Measurements from ENCODE around the gene NT5M. TPM values are rescaled to one million over a fixed set of nuclear protein-coding genes. Genes with fewer than 3 reads are reported as not detected.

Gene NT5M
- total RNA-seq, 4 donors from 2014 or later = 0.68 to 4.2 (median 1.7) TPM; not detected in 1

DNA sequence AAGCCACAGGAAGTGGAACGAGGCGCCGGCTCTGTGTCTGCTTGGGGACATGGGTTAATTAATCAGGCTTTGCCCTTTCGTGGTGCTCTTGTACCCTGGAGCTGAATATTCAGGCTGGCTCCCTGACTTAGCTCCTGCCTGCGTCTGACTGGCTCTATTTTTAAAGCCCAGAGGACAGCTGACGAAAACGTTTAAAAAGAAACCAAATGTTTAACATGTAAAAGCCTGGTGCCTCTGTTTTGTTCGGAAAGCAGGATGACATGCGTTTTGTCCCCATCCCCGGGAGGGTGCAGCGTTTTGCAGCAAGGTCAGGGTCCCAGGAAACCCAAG lies 61.1 kb downstream of the NT5M start:
- Histone ChIP-seq H3K27ac (peak overlapping the region in 1 of 4 donors; percentile 12), H3K4me3 (no peak overlapping the region), H3K36me3 (no peaks in the 10 kb centered on the region), H3K27me3 (no peaks in the 10 kb centered on the region), H3K9me3 (no peaks in the 10 kb centered on the region), H3K4me1 (peaks cover 0 to 5% (median 0%) of the 10 kb centered on the region in 4 donors)
- in situ Hi-C loops (cut with MboI; ENCODE audit: low pct_ligation_motif_present in 1 of 4, low pct_unique_long_range_greater_than_20kb in 1 of 4, low sequenced_read_pairs in 3 of 4) (no loop called here), intact Hi-C loops (cut with DNase I; ENCODE audit: low total_unique reads) (no loop called here)
- TF ChIP-seq, protein P1, sequence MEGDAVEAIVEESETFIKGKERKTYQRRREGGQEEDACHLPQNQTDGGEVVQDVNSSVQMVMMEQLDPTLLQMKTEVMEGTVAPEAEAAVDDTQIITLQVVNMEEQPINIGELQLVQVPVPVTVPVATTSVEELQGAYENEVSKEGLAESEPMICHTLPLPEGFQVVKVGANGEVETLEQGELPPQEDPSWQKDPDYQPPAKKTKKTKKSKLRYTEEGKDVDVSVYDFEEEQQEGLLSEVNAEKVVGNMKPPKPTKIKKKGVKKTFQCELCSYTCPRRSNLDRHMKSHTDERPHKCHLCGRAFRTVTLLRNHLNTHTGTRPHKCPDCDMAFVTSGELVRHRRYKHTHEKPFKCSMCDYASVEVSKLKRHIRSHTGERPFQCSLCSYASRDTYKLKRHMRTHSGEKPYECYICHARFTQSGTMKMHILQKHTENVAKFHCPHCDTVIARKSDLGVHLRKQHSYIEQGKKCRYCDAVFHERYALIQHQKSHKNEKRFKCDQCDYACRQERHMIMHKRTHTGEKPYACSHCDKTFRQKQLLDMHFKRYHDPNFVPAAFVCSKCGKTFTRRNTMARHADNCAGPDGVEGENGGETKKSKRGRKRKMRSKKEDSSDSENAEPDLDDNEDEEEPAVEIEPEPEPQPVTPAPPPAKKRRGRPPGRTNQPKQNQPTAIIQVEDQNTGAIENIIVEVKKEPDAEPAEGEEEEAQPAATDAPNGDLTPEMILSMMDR (IDR thresholded peaks at IDR 0.05) = no peak
- TF ChIP-seq EP300 (IDR thresholded peaks at IDR 0.05; ENCODE audit: low read depth) (no peak), POLR2AphosphoS5 (IDR thresholded peaks at IDR 0.05) (no peak), POLR2A (IDR thresholded peaks at IDR 0.05) (no peak)
- DNase-seq = no peak
- WGBS, 2 donors (ENCODE audit: low coverage in 1 of 2) = 58% methylated on average over 8 of the region's 11 CpGs; no CpG with 5 or more reads in 1 of the 2 donors

- Histone ChIP-seq H3K36me3 (no peaks in the 10 kb centered on the region), H3K4me3 (no peak overlapping the region), H3K9me3 (no peaks in the 10 kb centered on the region), H3K27me3 (no peaks in the 10 kb centered on the region), H3K4me1 (peaks cover 0 to 5% (median 0%) of the 10 kb centered on the region in 4 donors), H3K27ac (no peak overlapping the region)
- intact Hi-C loops (cut with DNase I; ENCODE audit: low total_unique reads) = no loop called here
- TF ChIP-seq POLR2AphosphoS5 (IDR thresholded peaks at IDR 0.05) (no peak), EP300 (IDR thresholded peaks at IDR 0.05; ENCODE audit: low read depth) (no peak), POLR2A (IDR thresholded peaks at IDR 0.05) (no peak)
- TF ChIP-seq, protein P1 (IDR thresholded peaks at IDR 0.05) = no peak
- WGBS, 2 donors (ENCODE audit: low coverage in 1 of 2) = 82 to 83% methylated on average over 1 to 12 of the region's 12 CpGs
- in situ Hi-C loops (cut with MboI; ENCODE audit: low pct_ligation_motif_present in 1 of 4, low pct_unique_long_range_greater_than_20kb in 1 of 4, low sequenced_read_pairs in 3 of 4) = no loop called here
- DNase-seq = no peak
Observed at GRCh38 chr17:17365476-17366110, 62.4 kb downstream of the NT5M start.

DNA sequence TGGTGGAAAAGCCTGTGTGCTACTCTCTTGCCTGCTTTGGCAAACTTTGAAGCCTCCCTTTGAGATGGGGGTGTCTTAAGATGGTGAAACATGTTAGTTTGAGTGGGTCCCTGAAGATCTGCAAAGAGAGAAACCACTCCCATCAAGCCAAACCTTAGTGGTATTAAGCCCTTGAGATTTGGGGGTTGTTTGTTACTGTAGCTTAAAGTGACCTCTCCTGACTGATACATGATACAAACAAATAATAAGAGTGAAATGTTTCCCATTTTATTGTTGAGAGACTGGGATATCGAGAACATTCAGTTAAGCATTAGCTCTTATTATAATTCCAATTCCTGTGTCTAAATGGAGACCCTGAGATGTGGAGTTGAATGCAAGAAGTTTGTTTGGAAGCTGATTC lies 63.1 kb downstream of the NT5M start:
- Histone ChIP-seq H3K9me3 (no peaks in the 10 kb centered on the region), H3K27ac (no peak overlapping the region), H3K4me3 (no peak overlapping the region), H3K36me3 (no peaks in the 10 kb centered on the region), H3K4me1 (peaks cover 0 to 5% (median 0%) of the 10 kb centered on the region in 4 donors), H3K27me3 (no peaks in the 10 kb centered on the region)
- in situ Hi-C loops (cut with MboI; ENCODE audit: low pct_ligation_motif_present in 1 of 4, low pct_unique_long_range_greater_than_20kb in 1 of 4, low sequenced_read_pairs in 3 of 4) (no loop called here), intact Hi-C loops (cut with DNase I; ENCODE audit: low total_unique reads) (no loop called here)
- no peak for TF ChIP-seq POLR2A (IDR thresholded peaks at IDR 0.05)
- TF ChIP-seq POLR2AphosphoS5 (IDR thresholded peaks at IDR 0.05) = no peak
- TF ChIP-seq, protein P1 (IDR thresholded peaks at IDR 0.05) = no peak
- no peak for TF ChIP-seq EP300 (IDR thresholded peaks at IDR 0.05; ENCODE audit: low read depth)
- DNase-seq = no peak
- 94 to 100% methylated on average over 1 of the region's 1 CpG for WGBS, 2 donors (ENCODE audit: low coverage in 1 of 2)

GRCh38 chr17:17366941-17367875 lies 64.0 kb downstream of the NT5M start:
- no peak for DNase-seq
- intact Hi-C loops (cut with DNase I; ENCODE audit: low total_unique reads) (no loop called here), in situ Hi-C loops (cut with MboI; ENCODE audit: low pct_ligation_motif_present in 1 of 4, low pct_unique_long_range_greater_than_20kb in 1 of 4, low sequenced_read_pairs in 3 of 4) (no loop called here)
- H3K27ac ChIP-seq = no peak overlapping the region
- H3K9me3 ChIP-seq = no peaks in the 10 kb centered on the region
- TF ChIP-seq POLR2A (IDR thresholded peaks at IDR 0.05) (no peak), EP300 (IDR thresholded peaks at IDR 0.05; ENCODE audit: low read depth) (no peak), POLR2AphosphoS5 (IDR thresholded peaks at IDR 0.05) (no peak)
- TF ChIP-seq, protein P1 (IDR thresholded peaks at IDR 0.05) = no peak
- WGBS, 2 donors (ENCODE audit: low coverage in 1 of 2) = 78 to 96% methylated on average over 3 to 23 of the region's 23 CpGs
- no peaks in the 10 kb centered on the region for H3K36me3 ChIP-seq
- no peak overlapping the region for H3K4me3 ChIP-seq
- peaks cover 0 to 5% (median 0%) of the 10 kb centered on the region in 4 donors for H3K4me1 ChIP-seq
- no peaks in the 10 kb centered on the region for H3K27me3 ChIP-seq

All from transverse colon (tissue), 4 donors.